Measurements from ENCODE around the gene TMC4. TPM values are rescaled to one million over a fixed set of nuclear protein-coding genes. Genes with fewer than 3 reads are reported as not detected.

TMC4 gene
- total and polyA plus RNA-seq, 2 donors = 2.1 to 15.4 TPM

DNA sequence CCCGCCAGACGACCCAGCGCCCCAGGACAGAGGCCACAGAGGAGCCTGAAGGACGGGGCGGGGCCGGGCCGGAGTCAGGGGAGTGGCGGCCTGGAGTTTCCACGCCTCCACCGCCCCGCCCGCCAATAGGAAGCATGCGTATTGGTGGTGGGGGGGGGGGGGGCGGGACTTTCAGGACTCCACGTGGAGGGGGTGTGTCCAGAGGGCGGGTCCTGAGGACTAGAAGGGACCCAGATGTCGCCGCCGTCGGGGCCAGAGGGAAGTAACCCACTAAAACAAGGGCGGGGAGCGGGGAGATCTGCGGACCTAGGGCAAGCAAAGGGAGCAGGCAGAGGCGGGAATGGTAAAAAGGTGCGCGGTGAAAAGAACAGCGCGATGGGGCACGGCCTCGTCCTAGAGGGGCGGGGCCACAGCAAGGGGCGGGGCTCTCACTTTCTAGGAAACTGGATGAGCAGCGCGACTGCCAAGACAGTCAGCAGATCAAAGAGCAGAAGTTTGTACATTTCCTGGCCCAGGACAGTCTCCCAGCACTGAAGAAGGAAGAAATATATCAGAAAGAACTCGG lies 10.6 kb downstream of the TMC4 start:
- H3K36me3 ChIP-seq (ENCODE audit: control insufficient read depth in 2 of 2, insufficient read depth in 2 of 2, low read length in 1 of 2) = peaks cover 10 to 14% of the 10 kb centered on the region in 2 donors
- no peak overlapping the region for H3K27ac ChIP-seq (ENCODE audit: low read depth in 1 of 2, low read length in 1 of 2)
- H3K4me1 ChIP-seq (ENCODE audit: control insufficient read depth in 2 of 2, insufficient read depth in 2 of 2, low read length in 2 of 2) = peaks cover 20 to 42% of the 10 kb centered on the region in 2 donors
- DNase-seq (ENCODE audit: low read depth in 6 of 9, low spot score in 9 of 9) = peak in 5 of 9 donors; percentile 42 to 74 (median 59)
- peak overlapping the region; percentile 22 to 44 for H3K4me3 ChIP-seq (ENCODE audit: low read length in 2 of 2)
- peaks cover 0 to 24% of the 10 kb centered on the region in 2 donors for H3K9me3 ChIP-seq (ENCODE audit: control insufficient read depth in 2 of 2, insufficient read depth in 1 of 2, low read length in 1 of 2)
- 4% methylated on average over 35 of the region's 35 CpGs for WGBS
- H3K27me3 ChIP-seq (ENCODE audit: control insufficient read depth in 2 of 2, insufficient read depth in 1 of 2, low read length in 1 of 2) = peaks cover 6 to 41% of the 10 kb centered on the region in 2 donors

DNA sequence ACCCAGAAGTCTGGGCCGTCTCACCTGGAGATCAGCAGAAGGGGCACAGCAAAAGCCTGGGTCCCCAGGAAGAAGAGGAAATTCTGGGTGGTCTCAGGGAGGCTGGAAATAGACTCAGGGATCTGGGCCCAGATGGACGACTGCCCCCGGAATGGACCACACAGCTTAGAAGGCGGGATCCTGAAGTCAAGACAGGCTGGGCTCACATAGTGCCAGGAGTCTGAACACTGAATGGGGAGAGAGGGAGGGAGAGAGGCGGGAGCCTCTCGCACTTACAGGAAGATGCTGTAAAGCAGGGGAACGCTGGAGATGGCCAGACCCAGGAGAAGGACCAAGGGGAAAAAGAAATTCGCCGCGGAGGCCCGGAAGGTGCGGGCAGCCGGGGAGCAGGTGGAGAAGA lies 12.1 kb downstream of the TMC4 start:
- Histone ChIP-seq H3K4me1 (ENCODE audit: control insufficient read depth in 2 of 2, insufficient read depth in 2 of 2, low read length in 2 of 2) (peaks cover 23 to 56% of the 10 kb centered on the region in 2 donors), H3K4me3 (ENCODE audit: low read length in 2 of 2) (peak overlapping the region; percentile 56 to 65), H3K9me3 (ENCODE audit: control insufficient read depth in 2 of 2, insufficient read depth in 1 of 2, low read length in 1 of 2) (peaks cover 0 to 24% of the 10 kb centered on the region in 2 donors), H3K36me3 (ENCODE audit: control insufficient read depth in 2 of 2, insufficient read depth in 2 of 2, low read length in 1 of 2) (peaks cover 24 to 28% of the 10 kb centered on the region in 2 donors), H3K27me3 (ENCODE audit: control insufficient read depth in 2 of 2, insufficient read depth in 1 of 2, low read length in 1 of 2) (peaks cover 6 to 41% of the 10 kb centered on the region in 2 donors), H3K27ac (ENCODE audit: low read depth in 1 of 2, low read length in 1 of 2) (no peak overlapping the region)
- no peak for DNase-seq (ENCODE audit: low read depth in 6 of 9, low spot score in 9 of 9)
- WGBS = 74% methylated on average over 13 of the region's 13 CpGs

DNA sequence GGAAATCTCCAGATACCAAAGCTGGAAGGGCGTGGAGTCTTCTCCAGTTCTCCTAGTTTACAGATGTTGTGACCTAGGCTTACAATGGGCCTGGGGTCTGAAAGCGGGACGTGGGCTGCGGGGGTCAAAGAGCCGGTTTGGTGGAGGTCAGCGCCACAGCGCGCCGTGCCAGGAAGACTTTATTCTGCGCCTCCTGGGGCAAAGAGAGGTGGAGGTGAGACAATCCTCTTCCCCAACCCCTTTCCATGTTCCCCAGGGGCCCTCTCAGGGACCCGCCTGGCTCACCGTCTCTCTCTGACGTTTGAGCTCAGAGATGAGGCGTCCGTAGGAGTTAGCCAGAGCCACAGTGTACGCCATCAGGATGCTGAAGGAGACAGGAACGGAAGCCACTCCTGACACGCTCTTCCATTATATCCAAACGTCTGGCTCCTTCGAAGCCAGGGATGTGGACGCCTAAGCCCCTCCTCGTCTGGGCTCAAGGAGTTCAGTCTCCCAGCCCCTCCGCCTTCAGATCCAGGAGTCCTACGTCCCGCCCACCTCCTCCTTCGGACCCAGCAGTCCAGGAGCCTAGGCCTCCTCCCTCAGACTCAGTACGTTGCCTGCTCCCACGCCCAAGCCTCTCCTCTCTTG lies 12.7 kb downstream of the TMC4 start:
- Histone ChIP-seq H3K27me3 (ENCODE audit: control insufficient read depth in 2 of 2, insufficient read depth in 1 of 2, low read length in 1 of 2) (peaks cover 6 to 35% of the 10 kb centered on the region in 2 donors), H3K9me3 (ENCODE audit: control insufficient read depth in 2 of 2, insufficient read depth in 1 of 2, low read length in 1 of 2) (peaks cover 0 to 19% of the 10 kb centered on the region in 2 donors), H3K4me3 (ENCODE audit: low read length in 2 of 2) (peak overlapping the region; percentile 56 to 65), H3K4me1 (ENCODE audit: control insufficient read depth in 2 of 2, insufficient read depth in 2 of 2, low read length in 2 of 2) (peaks cover 27 to 61% of the 10 kb centered on the region in 2 donors), H3K36me3 (ENCODE audit: control insufficient read depth in 2 of 2, insufficient read depth in 2 of 2, low read length in 1 of 2) (peaks cover 29 to 34% of the 10 kb centered on the region in 2 donors), H3K27ac (ENCODE audit: low read depth in 1 of 2, low read length in 1 of 2) (peak overlapping the region; percentile 73 to 78)
- WGBS = 9% methylated on average over 28 of the region's 28 CpGs
- no peak for DNase-seq (ENCODE audit: low read depth in 6 of 9, low spot score in 9 of 9)

DNA sequence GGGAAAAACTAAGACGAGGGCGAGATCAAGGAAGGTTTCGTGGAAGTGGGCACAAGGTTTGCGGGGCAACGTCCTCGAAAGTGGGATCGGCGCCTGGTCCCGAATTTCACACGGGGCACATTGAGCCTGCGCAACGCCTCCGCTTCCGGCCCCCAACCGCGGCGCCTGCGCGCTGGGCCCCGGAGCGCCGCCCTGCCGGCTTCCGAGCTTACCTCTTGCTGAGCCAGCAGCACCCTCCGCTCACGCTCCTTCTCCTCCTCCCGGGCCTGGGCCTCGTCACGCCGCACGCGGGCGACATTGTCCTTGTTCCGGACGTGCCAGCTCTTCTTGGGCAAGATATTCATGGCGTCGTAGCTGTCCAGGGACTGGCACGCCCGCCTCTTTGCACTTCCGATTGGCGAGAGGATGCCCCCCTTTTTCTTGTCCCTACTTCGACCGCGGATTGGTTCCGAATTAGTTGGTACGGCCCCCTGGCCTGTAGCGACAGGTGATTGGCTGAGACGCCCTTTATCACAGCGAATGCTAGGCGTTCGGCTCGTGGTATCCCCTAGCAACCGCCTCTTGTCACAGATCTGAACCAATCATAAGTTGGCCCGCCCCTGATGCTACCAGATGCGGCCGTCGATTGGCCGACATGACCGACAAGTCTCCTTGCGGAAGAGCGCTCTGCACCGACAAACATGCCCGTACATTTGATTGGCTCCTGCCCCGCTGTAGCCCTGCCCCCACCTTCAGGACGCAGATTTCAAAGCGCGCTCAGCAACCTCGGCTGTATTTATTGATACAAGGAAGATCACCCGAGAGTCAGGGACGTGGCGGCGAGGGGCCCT lies 13.4 kb downstream of the TMC4 start, which contains the start of gene LENG1:
Gene LENG1, minus strand, starts transcription at position 370 of the 830 bp plus-strand sequence. Its CDS starts 26 bp downstream, at position 344.
- H3K4me1 ChIP-seq (ENCODE audit: control insufficient read depth in 2 of 2, insufficient read depth in 2 of 2, low read length in 2 of 2) = peaks cover 34 to 69% of the 10 kb centered on the region in 2 donors
- peaks cover 3 to 28% of the 10 kb centered on the region in 2 donors for H3K27me3 ChIP-seq (ENCODE audit: control insufficient read depth in 2 of 2, insufficient read depth in 1 of 2, low read length in 1 of 2)
- peak; percentile 99 to 100 (median 100) for DNase-seq (ENCODE audit: low read depth in 6 of 9, low spot score in 9 of 9)
- H3K27ac ChIP-seq (ENCODE audit: low read depth in 1 of 2, low read length in 1 of 2) = peak within 1 kb of the TSS; percentile 96 to 100
- peak within 1 kb of the TSS; percentile 72 to 98 for H3K4me3 ChIP-seq (ENCODE audit: low read length in 2 of 2)
- H3K36me3 ChIP-seq (ENCODE audit: control insufficient read depth in 2 of 2, insufficient read depth in 2 of 2, low read length in 1 of 2) = peaks cover 34 to 39% of the 10 kb centered on the region in 2 donors
- under 1% methylated on average over 72 of the region's 72 CpGs for WGBS
- peaks cover 0 to 13% of the 10 kb centered on the region in 2 donors for H3K9me3 ChIP-seq (ENCODE audit: control insufficient read depth in 2 of 2, insufficient read depth in 1 of 2, low read length in 1 of 2)

DNA sequence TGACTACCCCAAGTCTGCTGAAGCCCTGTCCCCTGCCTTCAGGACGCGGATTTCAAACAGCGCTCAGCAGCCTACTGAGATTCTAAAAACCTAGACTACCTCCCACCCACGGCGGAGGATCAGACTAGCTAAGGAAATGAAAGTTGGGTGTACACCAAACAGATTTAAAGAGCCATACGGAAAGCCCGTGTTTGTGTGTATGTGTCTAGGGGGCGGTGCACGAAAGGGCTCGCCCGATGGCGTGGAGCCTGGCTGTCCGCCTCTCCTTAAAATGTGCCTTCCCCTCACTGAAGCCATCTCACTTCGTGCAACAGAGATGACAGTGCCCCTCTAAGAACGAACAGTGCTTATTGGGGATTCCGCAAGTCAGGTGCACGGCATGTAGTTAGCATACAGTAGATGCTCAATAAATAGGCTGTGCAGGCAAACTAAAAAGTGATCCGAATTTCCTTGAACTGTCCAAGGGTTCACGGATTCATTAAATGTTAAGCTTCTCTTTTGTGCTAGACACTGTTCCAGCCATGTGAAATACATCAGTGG lies 14.1 kb downstream of the TMC4 start:
- Histone ChIP-seq H3K9me3 (ENCODE audit: control insufficient read depth in 2 of 2, insufficient read depth in 1 of 2, low read length in 1 of 2) (peaks cover 0 to 6% of the 10 kb centered on the region in 2 donors), H3K27me3 (ENCODE audit: control insufficient read depth in 2 of 2, insufficient read depth in 1 of 2, low read length in 1 of 2) (peaks cover 3 to 21% of the 10 kb centered on the region in 2 donors), H3K4me3 (ENCODE audit: low read length in 2 of 2) (peak overlapping the region; percentile 72 to 98), H3K4me1 (ENCODE audit: control insufficient read depth in 2 of 2, insufficient read depth in 2 of 2, low read length in 2 of 2) (peaks cover 41 to 75% of the 10 kb centered on the region in 2 donors), H3K36me3 (ENCODE audit: control insufficient read depth in 2 of 2, insufficient read depth in 2 of 2, low read length in 1 of 2) (peaks cover 41 to 46% of the 10 kb centered on the region in 2 donors), H3K27ac (ENCODE audit: low read depth in 1 of 2, low read length in 1 of 2) (peak overlapping the region; percentile 96 to 100)
- 15% methylated on average over 19 of the region's 19 CpGs for WGBS
- DNase-seq (ENCODE audit: low read depth in 6 of 9, low spot score in 9 of 9) = peak in 2 of 9 donors; percentile 21 to 53

DNA sequence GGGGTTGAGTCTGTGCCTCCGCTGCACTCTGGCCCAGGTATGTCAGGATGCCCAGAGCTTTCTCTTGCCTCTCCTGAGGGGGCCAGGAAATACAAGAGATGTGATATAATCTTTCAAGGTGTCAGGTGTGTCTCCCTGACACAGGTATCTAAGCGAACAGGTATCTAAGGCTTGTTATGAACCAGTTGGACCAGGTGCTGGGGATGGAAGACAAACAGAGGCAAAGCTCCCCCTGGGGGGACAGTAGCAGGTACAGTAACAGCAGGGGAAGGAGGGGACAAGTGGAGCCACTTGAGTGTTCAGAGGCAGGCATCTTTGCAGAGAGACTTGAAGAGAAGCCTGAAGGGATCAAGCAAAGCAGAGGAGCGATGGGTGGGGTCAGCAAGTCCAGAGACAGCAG lies 16.0 kb downstream of the TMC4 start:
- no peak for DNase-seq (ENCODE audit: low read depth in 6 of 9, low spot score in 9 of 9)
- Histone ChIP-seq H3K27me3 (ENCODE audit: control insufficient read depth in 2 of 2, insufficient read depth in 1 of 2, low read length in 1 of 2) (peaks cover 0 to 3% of the 10 kb centered on the region in 2 donors), H3K36me3 (ENCODE audit: control insufficient read depth in 2 of 2, insufficient read depth in 2 of 2, low read length in 1 of 2) (peaks cover 60 to 65% of the 10 kb centered on the region in 2 donors), H3K9me3 (ENCODE audit: control insufficient read depth in 2 of 2, insufficient read depth in 1 of 2, low read length in 1 of 2) (no peaks in the 10 kb centered on the region), H3K4me3 (ENCODE audit: low read length in 2 of 2) (no peak overlapping the region), H3K4me1 (ENCODE audit: control insufficient read depth in 2 of 2, insufficient read depth in 2 of 2, low read length in 2 of 2) (peaks cover 39 to 73% of the 10 kb centered on the region in 2 donors), H3K27ac (ENCODE audit: low read depth in 1 of 2, low read length in 1 of 2) (no peak overlapping the region)
- WGBS = 98% methylated on average over 3 of the region's 3 CpGs

DNA sequence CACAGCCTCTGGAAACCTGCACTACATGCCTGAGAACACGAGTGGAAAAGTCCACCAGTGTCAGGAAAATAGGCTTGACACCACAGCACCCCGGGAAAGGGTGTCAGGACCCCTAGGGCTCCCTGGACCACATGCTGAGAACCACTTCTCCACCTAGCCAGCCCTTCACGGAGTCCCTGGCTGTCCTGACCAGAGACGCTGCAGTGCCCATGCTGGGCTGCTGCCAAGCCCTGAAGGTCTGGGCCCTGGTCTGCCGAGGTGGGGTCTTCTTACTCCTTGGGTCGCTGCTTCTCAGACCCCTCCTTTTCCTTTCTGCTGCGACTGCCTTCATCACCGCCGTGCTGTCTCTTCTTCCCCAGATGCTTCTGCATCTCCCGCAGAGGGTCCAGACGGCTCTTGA lies 16.5 kb downstream of the TMC4 start:
- no peak for DNase-seq (ENCODE audit: low read depth in 6 of 9, low spot score in 9 of 9)
- Histone ChIP-seq H3K9me3 (ENCODE audit: control insufficient read depth in 2 of 2, insufficient read depth in 1 of 2, low read length in 1 of 2) (no peaks in the 10 kb centered on the region), H3K4me1 (ENCODE audit: control insufficient read depth in 2 of 2, insufficient read depth in 2 of 2, low read length in 2 of 2) (peaks cover 39 to 69% of the 10 kb centered on the region in 2 donors), H3K4me3 (ENCODE audit: low read length in 2 of 2) (no peak overlapping the region), H3K27ac (ENCODE audit: low read depth in 1 of 2, low read length in 1 of 2) (peak overlapping the region in 1 of 2 donors; percentile 26), H3K36me3 (ENCODE audit: control insufficient read depth in 2 of 2, insufficient read depth in 2 of 2, low read length in 1 of 2) (peaks cover 65 to 70% of the 10 kb centered on the region in 2 donors), H3K27me3 (ENCODE audit: control insufficient read depth in 2 of 2, insufficient read depth in 1 of 2, low read length in 1 of 2) (no peaks in the 10 kb centered on the region)
- WGBS = 97% methylated on average over 11 of the region's 11 CpGs

DNA sequence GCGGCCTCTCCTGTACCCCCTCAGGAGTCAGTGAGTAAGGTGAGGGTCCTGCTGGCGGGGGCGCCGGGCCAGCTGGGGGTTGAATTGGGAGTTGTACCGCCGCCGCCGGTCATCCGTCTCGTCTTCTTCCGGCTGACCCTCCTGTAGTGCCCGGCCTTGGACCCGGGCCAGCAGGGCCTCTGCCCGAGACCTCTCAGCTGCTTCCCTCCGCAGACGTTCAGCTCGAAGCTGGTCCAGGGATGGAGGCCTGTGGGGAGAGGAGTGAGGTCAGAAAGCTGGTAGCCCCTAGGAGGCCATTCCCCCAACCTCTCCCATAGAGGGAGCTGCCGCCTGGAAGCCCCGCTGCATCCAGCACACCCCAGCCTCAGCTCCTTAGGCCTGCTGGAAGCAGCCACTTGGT lies 17.3 kb downstream of the TMC4 start:
- H3K27ac ChIP-seq (ENCODE audit: low read depth in 1 of 2, low read length in 1 of 2) = peak overlapping the region in 1 of 2 donors; percentile 94
- H3K4me1 ChIP-seq (ENCODE audit: control insufficient read depth in 2 of 2, insufficient read depth in 2 of 2, low read length in 2 of 2) = peaks cover 38 to 64% of the 10 kb centered on the region in 2 donors
- H3K27me3 ChIP-seq (ENCODE audit: control insufficient read depth in 2 of 2, insufficient read depth in 1 of 2, low read length in 1 of 2) = no peaks in the 10 kb centered on the region
- H3K9me3 ChIP-seq (ENCODE audit: control insufficient read depth in 2 of 2, insufficient read depth in 1 of 2, low read length in 1 of 2) = no peaks in the 10 kb centered on the region
- no peak overlapping the region for H3K4me3 ChIP-seq (ENCODE audit: low read length in 2 of 2)
- H3K36me3 ChIP-seq (ENCODE audit: control insufficient read depth in 2 of 2, insufficient read depth in 2 of 2, low read length in 1 of 2) = peaks cover 69 to 77% of the 10 kb centered on the region in 2 donors
- DNase-seq (ENCODE audit: low read depth in 6 of 9, low spot score in 9 of 9) = no peak
- WGBS = 96% methylated on average over 19 of the region's 19 CpGs

All from thymus (tissue), 11 donors.